HepG2 (cell line): Measurements from ENCODE around the gene ARRDC4. TPM values are rescaled to one million over a fixed set of nuclear protein-coding genes. Genes with fewer than 3 reads are reported as not detected.

ENCODE experiments used
- ATAC-seq: fragments of 200-7000 bp; cut with Tn5 transposase; 3 replicates; pipeline ENCODE4 v1.9.1; 2020; ENCODE audit warnings: mild to moderate bottlenecking, moderate library complexity
- BruUV-seq: library from RNA; stranded (reverse); fragments of 400-500 nt; replicated peaks from 2 replicates; lab custom pipeline; 2021; lab: Mats Ljungman, UMichigan
- CTCF ChIA-PET: fragments of 300-600 bp; formaldehyde crosslinking; extraction: SDS; loops from one replicate; lab custom pipeline; 2021; ENCODE audit warnings: low total read pairs, inconsistent platforms, low intra/inter-chr PET ratio; lab: Yijun Ruan, JAX
- POLR2A ChIA-PET: fragments of 350-600 bp; sonication (Branson Sonifier 250); formaldehyde crosslinking; loops from one replicate; lab custom pipeline; 2020; ENCODE audit warnings: antibody characterized with exemption, inconsistent platforms; lab: Yijun Ruan, JAX
- DNase-seq: peaks from one replicate; pipeline ENCODE4 v3.0.0-alpha.2; 2015; ENCODE audit warnings: low spot score
- FAIRE-seq: peaks from 3 replicates; lab custom pipeline; 2011; peaks lifted over from hg19 to GRCh38; lab: Jason Lieb, UNC
- H2AFZ ChIP-seq: one replicate; pipeline ENCODE4 v1.6.1; 2011; ENCODE audit warnings: low read length, inconsistent platforms
- H3K27ac ChIP-seq: fragments of 300-600 bp; 3 replicates; pipeline ENCODE4 v1.8.0; 2011; ENCODE audit warnings: mixed run types, mild to moderate bottlenecking, mixed read lengths, low read length, inconsistent platforms; ENCODE audit not compliant: insufficient read depth; ENCODE audit errors: extremely low read length
- H3K27me3 ChIP-seq, 2 experiments: fragments of 200-600 bp in 1 of 2; 2 replicates in 1 of 2; 3 replicates in 1 of 2; pipeline versions ENCODE4 v1.6.0 to v1.8.0; 2011; ENCODE audit warnings: low read length in 2 of 2, mild to moderate bottlenecking in 2 of 2, moderate library complexity in 2 of 2, inconsistent platforms in 1 of 2; ENCODE audit not compliant: insufficient read depth in 2 of 2, control insufficient read depth in 1 of 2
- H3K36me3 ChIP-seq, 2 experiments: fragments of 200-600 bp in 1 of 2; replicated peaks in 1 of 2; 2 replicates in 1 of 2; 3 replicates in 1 of 2; pipeline versions ENCODE4 v1.5.1 to v1.8.0; 2011; ENCODE audit warnings: low read length in 2 of 2, inconsistent platforms in 1 of 2; ENCODE audit not compliant: insufficient read depth in 2 of 2, control insufficient read depth in 1 of 2
- H3K4me1 ChIP-seq: 2 replicates; pipeline ENCODE4 v1.5.1; 2012; ENCODE audit warnings: low read length, inconsistent platforms; ENCODE audit not compliant: insufficient read depth
- H3K4me2 ChIP-seq: 2 replicates; pipeline ENCODE4 v1.6.0; 2011; ENCODE audit warnings: low read depth, low read length, inconsistent platforms
- H3K4me3 ChIP-seq, 3 experiments: fragments of 200-600 bp in 1 of 3; sonication (generic), shearing (Covaris generic) in 1 of 3; replicated peaks in 1 of 3; 2 replicates each; pipeline ENCODE4 v1.5.1; 2011 to 2016; ENCODE audit warnings: low read length in 3 of 3, inconsistent platforms in 2 of 3, low read depth in 2 of 3, mild to moderate bottlenecking in 2 of 3, control low read depth in 1 of 3, mixed read lengths in 1 of 3; ENCODE audit not compliant: insufficient read depth in 1 of 3
- H3K79me2 ChIP-seq: one replicate; pipeline ENCODE4 v1.6.1; 2011; ENCODE audit warnings: low read length, inconsistent platforms; ENCODE audit not compliant: insufficient read depth
- H3K9ac ChIP-seq: 2 replicates; pipeline ENCODE4 v1.6.0; 2011; ENCODE audit warnings: mild to moderate bottlenecking, low read depth, low read length, inconsistent platforms; ENCODE audit not compliant: insufficient read depth
- H3K9me3 ChIP-seq: 2 replicates; pipeline ENCODE4 v1.5.1; 2012; ENCODE audit warnings: mild to moderate bottlenecking, low read length
- H4K20me1 ChIP-seq: 2 replicates; pipeline ENCODE4 v1.6.0; 2011; ENCODE audit warnings: inconsistent platforms, mild to moderate bottlenecking, low read length, moderate library complexity; ENCODE audit not compliant: insufficient read depth
- ADNP ChIP-seq: sonication (generic); formaldehyde crosslinking; IDR thresholded peaks from 2 replicates; pipeline ENCODE4 v1.4.0; 2020; ENCODE audit warnings: missing genetic modification reagents
- BCL3 ChIP-seq: sonication (generic); formaldehyde crosslinking; IDR thresholded peaks from 2 replicates; pipeline ENCODE4 v1.5.1; 2020; ENCODE audit warnings: mild to moderate bottlenecking, missing genetic modification reagents, moderate library complexity
- EP300 ChIP-seq, 3 experiments: sonication (generic) in 1 of 3; formaldehyde crosslinking in 1 of 3; IDR thresholded peaks; 2 replicates each; pipeline versions ENCODE4 v1.5.1 to v1.6.1; 2011 to 2020; ENCODE audit warnings: low read depth in 2 of 3, low read length in 2 of 3, borderline replicate concordance in 1 of 3, improper control_type of control experiment in 1 of 3, mild to moderate bottlenecking in 1 of 3, missing genetic modification reagents in 1 of 3, moderate library complexity in 1 of 3
- ETS1 ChIP-seq: sonication (generic); formaldehyde crosslinking; IDR thresholded peaks from 2 replicates; pipeline ENCODE4 v1.4.0; 2020; ENCODE audit warnings: missing genetic modification reagents
- FOXP1 ChIP-seq, 2 experiments: fragments of 450-650 bp in 1 of 2; IDR thresholded peaks; 2 replicates each; pipeline ENCODE4 v1.6.1; 2017 to 2018; ENCODE audit warnings: antibody characterized with exemption in 1 of 2
- KLF9 ChIP-seq: IDR thresholded peaks from 2 replicates; pipeline ENCODE4 v1.6.1; 2016; ENCODE audit warnings: low read depth
- NFE2L2 ChIP-seq: fragments of 150-350 bp; IDR thresholded peaks from 2 replicates; pipeline ENCODE4 v1.6.1; 2014; ENCODE audit warnings: low read length
- NR2F2 ChIP-seq: IDR thresholded peaks from 2 replicates; pipeline ENCODE4 v1.6.1; 2012; ENCODE audit warnings: low read depth, inconsistent platforms, borderline replicate concordance
- PAXIP1 ChIP-seq: sonication (generic); formaldehyde crosslinking; conservative IDR thresholded peaks from 2 replicates; pipeline ENCODE4 v1.4.0; 2020; ENCODE audit warnings: mild to moderate bottlenecking, missing genetic modification reagents, moderate library complexity
- PLRG1 ChIP-seq: fragments of 450-650 bp; conservative IDR thresholded peaks from 2 replicates; pipeline ENCODE4 v1.6.1; 2016
- POGZ ChIP-seq: sonication (generic); formaldehyde crosslinking; IDR thresholded peaks from 2 replicates; pipeline ENCODE4 v1.4.0; 2020; ENCODE audit warnings: mild to moderate bottlenecking, missing genetic modification reagents
- ZBTB7B ChIP-seq: sonication (generic); formaldehyde crosslinking; IDR thresholded peaks from 2 replicates; pipeline ENCODE4 v1.4.0; 2020; ENCODE audit warnings: missing genetic modification reagents
- ZNF740 ChIP-seq: sonication (generic); formaldehyde crosslinking; IDR thresholded peaks from 2 replicates; pipeline ENCODE4 v1.4.0; 2020; ENCODE audit warnings: missing genetic modification reagents
- ZNF780A ChIP-seq: sonication (generic); formaldehyde crosslinking; IDR thresholded peaks from 2 replicates; pipeline ENCODE4 v1.8.0; 2022; ENCODE audit warnings: mild to moderate bottlenecking, missing genetic modification reagents, moderate library complexity
- ZSCAN5A ChIP-seq: sonication (generic); formaldehyde crosslinking; IDR thresholded peaks from 2 replicates; pipeline ENCODE4 v1.8.0; 2022; ENCODE audit warnings: mild to moderate bottlenecking, missing genetic modification reagents, borderline replicate concordance
- WGBS: methylation state at CpG from one replicate; pipeline ENCODE4 v1.1.6; 2017; ENCODE audit warnings: low lambda C conversion rate; 5-methylcytosine and 5-hydroxymethylcytosine counted together
- in situ Hi-C: cut with HindIII; loops from 2 replicates; pipeline ENCODE4 v1.10.0; 2017; ENCODE audit warnings: low pct_unique_long_range_greater_than_20kb; ENCODE audit not compliant: extremely low pct_ligation_motif_present
- intact Hi-C: fragments of 100-400 bp; cut with micrococcal nuclease; formaldehyde crosslinking; loops from one replicate; pipeline ENCODE4 v1.10.0; 2022; ENCODE audit not compliant: unreplicated experiment
- polyA plus RNA-seq, 8 experiments: library from polyadenylated mRNA; depleted of rRNA in 3 of 8; stranded (reverse) in 7 of 8; unstranded in 1 of 8; fragments of >200 nt; fragmentation: Illumina TruSeq in 4 of 8; extraction: Trizol in 4 of 8; gene quantifications; 2 replicates each; pipeline versions ENCODE4 v1.2.1 to v1.2.3, GENCODE V29; 2011 to 2016; ENCODE audit warnings: low read depth in 4 of 8, missing spikeins in 1 of 8, mixed read lengths in 1 of 8; ENCODE audit not compliant: insufficient read depth in 1 of 8
- total RNA-seq, 5 experiments: library from RNA; depleted of rRNA; stranded (reverse); fragments of >200 nt; fragmentation: Illumina TruSeq; extraction: Trizol; gene quantifications; 2 replicates each; pipeline ENCODE4 v1.2.3, GENCODE V29; 2016; ENCODE audit warnings: low read depth in 1 of 5

ARRDC4 gene
- total and polyA plus RNA-seq, 2 of the 13 experiments (the other 11 are each of a cell fraction or from before 2014, with no cell fraction given) = 1.5 to 2.5 TPM

- DNase-seq (peak; percentile 71), FAIRE-seq (peak; percentile 63), ATAC-seq (peak; percentile 98)
- Histone ChIP-seq H3K27me3 (no peaks in the 10 kb centered on the region; a peak in 2 of 5 replicates), H3K9ac (no peak overlapping the region), H3K79me2 (no peaks in the 10 kb centered on the region), H3K4me3 (0 out of 6 replicates have a peak overlapping the region, but pooled peaks of 1 of the 3 experiments have one; percentile 7), H3K4me1 (peaks cover 24% of the 10 kb centered on the region), H3K4me2 (peak overlapping the region; percentile 59), H3K36me3 (no peaks in the 10 kb centered on the region), H4K20me1 (no peaks in the 10 kb centered on the region), H3K9me3 (no peaks in the 10 kb centered on the region), H2AFZ (no peak overlapping the region), H3K27ac (no peak overlapping the region)
- intact Hi-C loops (loop anchor here (2.0 kb wide), 1 partner anchor 42 kb away; the partner anchor contains the start of gene ARRDC4), in situ Hi-C loops (no loop called here)
- ChIA-PET CTCF (no interaction called here), POLR2A (no interaction called here)
- WGBS = 0% methylated on average over 2 of the region's 4 CpGs
- BruUV-seq = no TSS peak
- TF ChIP-seq ADNP (CRISPR knock-in tag) = no peak
- TF ChIP-seq ZNF740 (CRISPR knock-in tag) = peak; percentile 59; the same call in 1 of the 2 replicates
- TF ChIP-seq EP300 (IDR thresholded peaks at IDR 0.05; ENCODE audit: low read depth in 2 of 2, low read length in 2 of 2) = peak in 1 of 2 experiments; percentile 61; a peak in 2 of 4 replicates
- peak; percentile 27; the same call in 1 of the 2 replicates for TF ChIP-seq EP300 (CRISPR knock-in tag; IDR thresholded peaks at IDR 0.05; ENCODE audit: borderline replicate concordance)
- no peak for TF ChIP-seq ETS1 (CRISPR knock-in tag)
- no peak for TF ChIP-seq PLRG1
- TF ChIP-seq BCL3 (CRISPR knock-in tag) = no peak
- no peak for TF ChIP-seq FOXP1 (IDR thresholded peaks at IDR 0.05)
- peak; percentile 82 for TF ChIP-seq FOXP1 (CRISPR knock-in tag; IDR thresholded peaks at IDR 0.05)
- TF ChIP-seq ZBTB7B (CRISPR knock-in tag) = peak; percentile 37; the same call in 1 of the 2 replicates
- peak; percentile 52; the same call in 1 of the 2 replicates for TF ChIP-seq POGZ (CRISPR knock-in tag)
- no peak for TF ChIP-seq ZNF780A (CRISPR knock-in tag)
- no peak for TF ChIP-seq KLF9 (CRISPR knock-in tag)
- no peak for TF ChIP-seq NR2F2
- TF ChIP-seq ZSCAN5A = no peak
- peak; percentile 76 for TF ChIP-seq PAXIP1 (CRISPR knock-in tag)
- no peak for TF ChIP-seq NFE2L2
These were observed 42.4 kb downstream of the ARRDC4 start for GRCh38 chr15:98002866-98003265.
